ENCODE results near the gene MTMR12. TPM values are rescaled to one million over a fixed set of nuclear protein-coding genes. Genes with fewer than 3 reads are reported as not detected.
"Not testable (repeated sequence)": the region's sequence is repeated elsewhere in the genome, so short reads cannot be mapped to it uniquely, and the experiment has no call there.

The MTMR12 gene
- total and polyA plus RNA-seq, 2 experiments from 2014 or later: 18.3 to 51.6 TPM

GRCh38 chr5:32297181-32298058, 15.3 kb downstream of the MTMR12 start (continued):
- TF ChIP-seq ZNF462 (CRISPR knock-in tag; IDR thresholded peaks at IDR 0.05): no peak
- TF ChIP-seq REST (IDR thresholded peaks at IDR 0.05; ENCODE audit: unreplicated experiment): no peak
- TF ChIP-seq EZH2 (IDR thresholded peaks at IDR 0.05; ENCODE audit: low read depth, unreplicated experiment): no peak
- no peak for TF ChIP-seq POLR2AphosphoS5 (IDR thresholded peaks at IDR 0.05; ENCODE audit: low read depth)
- TF ChIP-seq STAT1 (IDR thresholded peaks at IDR 0.05; ENCODE audit: unreplicated experiment): no peak
- TF ChIP-seq CREB1 (CRISPR knock-in tag; IDR thresholded peaks at IDR 0.05; ENCODE audit: low read depth): no peak
- TF ChIP-seq CTCF (conservative IDR thresholded peaks at IDR 0.05; ENCODE audit: low read depth in 2 of 2): no peak
- no peak for TF ChIP-seq JUNB (IDR thresholded peaks at IDR 0.05; ENCODE audit: unreplicated experiment)

- not testable (repeated sequence) for H3K9me3 Mint-ChIP-seq; ATAC-seq; H3K4me2 ChIP-seq; H3K27me3 ChIP-seq (ENCODE audit: insufficient read depth); H3K9me2 ChIP-seq (ENCODE audit: insufficient read depth); H3F3A ChIP-seq (replicated peaks; ENCODE audit: low read depth); H3K27me3 Mint-ChIP-seq (ENCODE audit: insufficient read depth, low read depth, poor library complexity); H3K27ac Mint-ChIP-seq; H3K4me3 ChIP-seq; H2AFZ ChIP-seq; H3K4me3 Mint-ChIP-seq; DNase-seq (ENCODE audit: low spot score); H3K27ac ChIP-seq (ENCODE audit: low read depth)
- Histone ChIP-seq H3K36me3 (ENCODE audit: insufficient read depth) (peaks cover 17% of the 10 kb centered on the region), H3K79me2 (replicated peaks; ENCODE audit: insufficient read depth) (peaks cover 99% of the 10 kb centered on the region), H3K4me1 (ENCODE audit: insufficient read depth) (peaks cover 19% of the 10 kb centered on the region), H4K20me1 (replicated peaks; ENCODE audit: insufficient read depth) (peaks cover 54% of the 10 kb centered on the region)
- H3K4me1 Mint-ChIP-seq: peaks cover 29% of the 10 kb centered on the region
- peaks cover 52% of the 10 kb centered on the region for H3K36me3 Mint-ChIP-seq (ENCODE audit: low read depth)
Measured at GRCh38 chr5:32295966-32296772, 16.6 kb downstream of the MTMR12 start.

Data from GM23338 (cell line).